Measurements from ENCODE around the gene METTL17. TPM values are rescaled to one million over a fixed set of nuclear protein-coding genes. Genes with fewer than 3 reads are reported as not detected.

The METTL17 gene
- total RNA-seq, 1 donor from 2014 or later = 44.0 TPM

DNA sequence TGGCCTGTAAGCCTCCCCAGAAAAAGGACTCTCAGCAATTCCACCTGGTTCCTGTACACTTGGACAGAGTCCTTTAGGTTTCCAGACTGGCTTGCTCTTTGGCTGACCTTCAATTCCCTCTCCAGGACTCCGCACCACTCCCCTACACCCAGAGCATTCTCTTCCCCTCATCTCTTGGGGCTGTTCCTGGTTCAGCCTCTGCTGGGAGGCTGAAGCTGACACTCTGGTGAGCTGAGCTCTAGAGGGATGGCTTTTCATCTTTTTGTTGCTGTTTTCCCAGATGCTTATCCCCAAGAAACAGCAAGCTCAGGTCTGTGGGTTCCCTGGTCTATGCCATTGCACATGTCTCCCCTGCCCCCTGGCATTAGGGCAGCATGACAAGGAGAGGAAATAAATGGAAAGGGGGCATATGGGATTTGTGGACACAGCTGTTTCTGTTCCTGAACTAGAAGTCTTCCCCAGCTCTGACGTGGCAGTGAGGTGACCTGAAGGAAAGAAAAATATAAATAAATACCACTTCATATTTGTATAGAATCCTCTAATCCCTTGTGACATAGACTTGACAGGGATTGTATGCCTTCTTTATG lies 53.7 kb downstream of the METTL17 start:
- no peak for DNase-seq (ENCODE audit: low read depth)

GRCh38 chr14:21043974-21044618 lies 54.3 kb downstream of the METTL17 start:
- DNase-seq (ENCODE audit: low read depth) = peak; percentile 59

Other genes with a start within 250 kb of the METTL17 start
- gene EDDM3A, start 244.1 kb upstream of the METTL17 start, total RNA-seq = not detected in 2 replicates
- gene EDDM3B, start 221.6 kb upstream of the METTL17 start, total RNA-seq = not detected in 2 replicates
- not detected in 2 replicates for gene RNASE6, start 208.7 kb upstream of the METTL17 start, total RNA-seq
- 0.52 TPM in 1 of 2 replicates, not detected in the other for gene RNASE1, start 187.1 kb upstream of the METTL17 start, total RNA-seq
- gene RNASE3, start 98.6 kb upstream of the METTL17 start, total RNA-seq = not detected in 2 replicates
- not detected in 2 replicates for gene RNASE2, start 34.5 kb upstream of the METTL17 start, total RNA-seq
- gene SLC39A2, start 9.3 kb downstream of the METTL17 start, total RNA-seq = not detected in 2 replicates
- 0.35 and 4.6 TPM in 2 replicates for gene NDRG2, start 35.1 kb downstream of the METTL17 start, total RNA-seq
- not detected in 2 replicates for gene TPPP2, start 40.2 kb downstream of the METTL17 start, total RNA-seq
- gene RNASE13, start 44.8 kb downstream of the METTL17 start, total RNA-seq = not detected in 2 replicates
- gene RNASE7, start 52.4 kb downstream of the METTL17 start, total RNA-seq = not detected in 2 replicates
- not detected in 2 replicates for gene RNASE8, start 67.8 kb downstream of the METTL17 start, total RNA-seq
- gene ARHGEF40, start 80.3 kb downstream of the METTL17 start, total RNA-seq = 42.0 and 64.4 TPM in 2 replicates
- 6.6 and 14.9 TPM in 2 replicates for gene ZNF219, start 108.7 kb downstream of the METTL17 start, total RNA-seq
- gene TMEM253, start 111.1 kb downstream of the METTL17 start, total RNA-seq = 0.10 and 0.35 TPM in 2 replicates
- not detected in 2 replicates for gene OR5AU1, start 166.1 kb downstream of the METTL17 start, total RNA-seq

Measured in renal cortical epithelial cell (primary cell).